GM18526 (cell line): ENCODE measurements around the gene NHLH1.

Experiments
- POLR2A ChIP-seq: IDR thresholded peaks from 3 replicates; pipeline ENCODE4 v1.6.1; 2011; ENCODE audit not compliant: insufficient read length; ENCODE audit errors: extremely low read depth

NHLH1 gene

DNA sequence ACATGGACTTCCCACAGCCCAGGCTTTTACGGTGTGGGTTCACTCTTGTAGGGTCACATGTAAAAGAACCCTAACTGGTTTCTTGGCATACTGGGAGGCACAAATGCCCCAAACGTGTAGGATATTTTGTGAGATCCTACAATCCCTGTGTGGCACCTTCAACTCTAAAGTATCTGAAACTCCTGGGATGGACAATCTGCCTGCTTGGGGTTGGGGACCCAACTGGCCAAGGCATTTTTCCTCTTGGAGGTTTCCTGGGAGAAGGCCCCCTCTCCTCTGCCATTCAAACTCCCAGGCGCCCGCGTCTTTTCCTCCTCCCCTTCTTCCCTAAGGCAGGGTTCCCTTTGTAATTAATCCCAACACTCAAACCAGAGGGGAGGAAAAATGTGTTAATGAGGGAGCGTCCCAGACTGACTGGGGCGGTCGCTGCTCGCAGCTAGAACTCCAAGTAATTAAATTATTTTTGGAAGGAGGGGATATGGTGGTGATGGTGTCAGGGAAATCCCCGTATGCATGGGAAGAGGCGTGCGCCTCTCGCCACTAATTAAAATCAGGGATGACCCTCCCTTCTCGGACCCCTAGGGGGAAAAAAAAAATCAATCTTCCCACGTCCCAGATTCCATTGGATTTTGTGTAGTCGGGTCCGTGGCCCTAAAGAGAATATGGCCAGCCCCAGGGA is 32.8 kb downstream of the NHLH1 start:
- no peak for TF ChIP-seq POLR2A

GRCh38 chr1:160400223-160400645 is 33.4 kb downstream of the NHLH1 start, which contains the start of gene VANGL2:
Gene VANGL2, plus strand, starts transcription at chr1:160400564. Its CDS starts 15,274 bp downstream, at chr1:160415838.
- no peak for TF ChIP-seq POLR2A

GRCh38 chr1:160400646-160401486 is 34.0 kb downstream of the NHLH1 start:
- no peak for TF ChIP-seq POLR2A

- TF ChIP-seq POLR2A: no peak
Measured at GRCh38 chr1:160401487-160401805, 34.6 kb downstream of the NHLH1 start.

DNA sequence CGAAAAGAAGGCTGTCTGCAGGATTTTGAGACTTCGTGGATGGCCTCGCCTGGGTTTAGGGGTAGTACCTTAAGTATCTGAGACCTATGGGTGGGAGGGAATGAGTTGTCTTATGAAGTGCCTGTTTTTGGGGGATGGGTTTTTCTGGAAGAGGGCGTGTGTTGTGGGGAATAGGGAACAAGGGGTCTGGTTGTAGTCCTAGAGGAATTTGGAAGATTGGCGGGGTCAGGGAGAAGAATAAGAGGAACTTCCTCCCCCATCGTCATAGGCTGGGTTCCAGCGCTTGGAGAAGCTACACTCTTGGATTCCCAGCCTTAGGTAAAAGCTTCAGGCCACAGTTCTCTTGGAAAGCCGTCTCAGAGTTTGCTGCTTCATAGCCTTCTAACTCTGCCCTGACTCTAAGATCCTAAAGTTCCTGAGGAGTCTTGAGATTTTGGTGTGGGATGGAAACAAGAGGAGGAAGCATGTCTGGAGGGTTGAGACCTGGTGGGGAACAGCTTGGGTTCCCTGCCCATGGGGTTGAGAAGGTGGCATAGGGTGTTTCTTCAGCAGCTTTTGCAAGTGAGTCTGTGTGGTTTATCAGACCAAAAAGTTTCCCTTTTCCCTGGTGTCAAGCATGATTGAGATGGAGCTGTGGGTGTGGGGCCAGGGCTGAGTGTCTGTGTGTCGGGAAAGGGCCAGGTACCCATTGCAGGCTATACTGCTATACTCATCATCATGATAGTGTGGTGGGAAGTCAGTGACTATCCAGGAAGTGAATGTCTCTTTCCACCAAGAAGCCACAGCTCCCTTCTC is 35.3 kb downstream of the NHLH1 start:
- TF ChIP-seq POLR2A: no peak

- no peak for TF ChIP-seq POLR2A
Measured at GRCh38 chr1:160403244-160403643, 36.4 kb downstream of the NHLH1 start.

- no peak for TF ChIP-seq POLR2A
Measured at GRCh38 chr1:160404094-160404493, 37.2 kb downstream of the NHLH1 start.

GRCh38 chr1:160405331-160405877 is 38.5 kb downstream of the NHLH1 start:
- TF ChIP-seq POLR2A: no peak

DNA sequence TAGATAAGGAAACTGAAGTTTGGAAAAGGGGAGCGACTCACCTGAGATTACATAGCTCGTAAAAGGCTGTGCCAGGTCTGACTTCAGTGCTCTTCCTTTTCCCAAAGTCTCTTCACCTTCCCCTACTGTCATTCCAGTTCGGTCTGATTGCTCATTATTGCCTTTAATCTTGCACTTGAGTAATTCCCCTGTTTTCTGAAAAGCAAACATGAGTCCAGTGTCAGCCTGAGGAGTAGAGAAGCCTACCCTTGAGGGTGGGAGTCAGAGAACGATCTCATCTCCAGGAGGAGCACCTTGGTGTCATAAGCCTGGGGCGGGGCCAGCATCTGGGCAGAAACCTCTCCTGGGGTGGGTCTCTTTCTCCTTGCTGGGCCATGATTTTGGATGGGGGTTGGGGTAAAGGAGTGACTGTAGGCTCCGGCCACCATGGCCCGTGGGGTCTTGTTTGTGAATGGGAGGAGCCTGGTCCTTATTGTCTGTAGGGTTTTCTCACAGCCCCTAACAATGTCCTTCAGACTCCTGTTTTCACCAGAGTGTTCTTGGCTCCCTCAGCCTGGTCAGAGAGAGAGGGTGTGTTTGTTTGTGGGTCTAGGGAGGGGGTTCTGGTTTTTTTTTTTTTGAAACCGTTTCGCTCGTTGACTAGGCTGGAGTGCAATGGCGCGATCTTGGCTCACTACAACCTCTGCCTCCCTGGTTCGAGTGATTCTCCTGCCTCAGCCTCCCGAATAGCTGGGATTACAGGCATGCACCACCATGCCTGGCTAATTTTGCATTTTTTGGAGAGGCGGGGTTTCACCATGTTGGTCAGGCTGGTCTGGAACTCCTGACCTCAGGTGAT is 39.5 kb downstream of the NHLH1 start:
- TF ChIP-seq POLR2A: no peak

GRCh38 chr1:160407839-160408801 is 41.2 kb downstream of the NHLH1 start:
- no peak for TF ChIP-seq POLR2A

DNA sequence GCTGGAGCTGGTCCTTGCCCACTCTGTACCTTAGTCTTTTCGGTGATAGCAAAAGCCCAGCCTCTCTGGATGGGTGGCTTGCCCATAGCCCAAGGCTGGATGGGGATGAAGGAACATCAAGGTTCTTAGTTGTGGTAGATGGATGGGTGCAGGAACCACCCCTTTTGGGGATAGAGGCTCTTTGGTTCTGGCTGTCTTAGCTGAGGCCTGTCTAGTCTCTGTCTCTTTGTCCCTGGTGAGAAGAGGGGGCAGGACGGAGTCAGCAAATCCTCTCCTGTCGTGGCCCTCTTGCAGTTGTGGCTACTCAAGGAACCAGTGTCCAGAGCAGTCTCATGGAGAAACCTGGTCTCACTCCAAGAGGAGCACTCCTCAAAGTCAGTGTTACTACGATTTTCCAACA is 42.0 kb downstream of the NHLH1 start:
- no peak for TF ChIP-seq POLR2A

GRCh38 chr1:160409486-160409885 is 42.6 kb downstream of the NHLH1 start:
- TF ChIP-seq POLR2A: no peak

GRCh38 chr1:160410406-160411005 is 43.6 kb downstream of the NHLH1 start:
- TF ChIP-seq POLR2A: no peak
